ENCODE data around the gene DOLPP1.

GRCh38 chr9:129032541-129033159, 48.3 kb upstream of the DOLPP1 start:
- TF ChIP-seq CTCF (IDR thresholded peaks at IDR 0.05; ENCODE audit: insufficient read depth, low read length) (no peak), POLR2AphosphoS5 (IDR thresholded peaks at IDR 0.05; ENCODE audit: low read depth) (no peak)
